Frontal cortex (tissue), 4 donors: Measurements from ENCODE around the gene ZNF440. TPM values are rescaled to one million over a fixed set of nuclear protein-coding genes. Genes with fewer than 3 reads are reported as not detected.
A peak's percentile ranks its signal among the peaks of the same experiment; 100 is the strongest.
"Not testable (repeated sequence)": the region's sequence is repeated elsewhere in the genome, so short reads cannot be mapped to it uniquely, and the experiment has no call there.

ENCODE experiments used
- DNase-seq, 2 donors: peaks; one replicate each; pipeline ENCODE4 v3.0.0; 2012; ENCODE audit warnings: low spot score in 2 of 2
- FAIRE-seq: peaks from 2 replicates; lab custom pipeline; 2012; peaks lifted over from hg19 to GRCh38; lab: Jason Lieb, UNC
- total RNA-seq: library from RNA; depleted of rRNA; stranded (reverse); fragments of >200 nt; gene quantifications from one replicate; pipeline ENCODE4 v1.2.3, GENCODE V29; 2014
- donor health status: control.
- donor health status: control.
- donor health status: control.

ZNF440 gene
- total RNA-seq, 1 donor from 2014 or later = 21.6 TPM

- DNase-seq (no peak), FAIRE-seq (no peak)
Observed at GRCh38 chr19:11821474-11822109, 7.5 kb downstream of the ZNF440 start.

GRCh38 chr19:11828957-11829876 is 15.1 kb downstream of the ZNF440 start:
- DNase-seq, FAIRE-seq: not testable (repeated sequence)

GRCh38 chr19:11832253-11832912 is 18.3 kb downstream of the ZNF440 start:
- DNase-seq (no peak), FAIRE-seq (no peak)

- no peak for FAIRE-seq
- no peak for DNase-seq
Observed at GRCh38 chr19:11833541-11833940, 19.5 kb downstream of the ZNF440 start.

- FAIRE-seq, DNase-seq: not testable (repeated sequence)
Observed at GRCh38 chr19:11835626-11836066, 21.6 kb downstream of the ZNF440 start.

GRCh38 chr19:11843722-11844121 is 29.6 kb downstream of the ZNF440 start:
- FAIRE-seq = no peak
- no peak for DNase-seq

GRCh38 chr19:11847615-11848014 is 33.5 kb downstream of the ZNF440 start:
- not testable (repeated sequence) for FAIRE-seq, DNase-seq

- FAIRE-seq = no peak
Observed at GRCh38 chr19:11848200-11848593, 34.1 kb downstream of the ZNF440 start.

GRCh38 chr19:11848594-11849469 is 34.8 kb downstream of the ZNF440 start, which contains the start of gene ZNF439:
TSS of gene ZNF439 (plus strand) at chr19:11848726. CDS start at chr19:11848868, 142 bp downstream.
- no peak for FAIRE-seq
- DNase-seq = peak; percentile 87 to 90

More at GRCh38 chr19:11848200-11848593, 34.1 kb downstream of the ZNF440 start:
- no peak for DNase-seq

- not testable (repeated sequence) for FAIRE-seq, DNase-seq
Observed at GRCh38 chr19:11850289-11850688, 36.2 kb downstream of the ZNF440 start.

- no peak for DNase-seq
Observed at GRCh38 chr19:11853358-11853757, 39.3 kb downstream of the ZNF440 start.

GRCh38 chr19:11856596-11857250 is 42.6 kb downstream of the ZNF440 start:
- DNase-seq = no peak
- FAIRE-seq = no peak

More at GRCh38 chr19:11853358-11853757, 39.3 kb downstream of the ZNF440 start:
- no peak for FAIRE-seq

- no peak for DNase-seq
- FAIRE-seq = no peak
Observed at GRCh38 chr19:11860721-11861120, 46.6 kb downstream of the ZNF440 start.

GRCh38 chr19:11861301-11861700 is 47.2 kb downstream of the ZNF440 start:
- FAIRE-seq = no peak
- DNase-seq = no peak

- DNase-seq, FAIRE-seq: not testable (repeated sequence)
Observed at GRCh38 chr19:11867766-11868165, 53.7 kb downstream of the ZNF440 start.

- FAIRE-seq (no peak), DNase-seq (no peak)
Observed at GRCh38 chr19:11868188-11868587, 54.1 kb downstream of the ZNF440 start.

GRCh38 chr19:11872624-11873023 is 58.6 kb downstream of the ZNF440 start:
- FAIRE-seq = no peak

GRCh38 chr19:11873762-11874161 is 59.7 kb downstream of the ZNF440 start:
- no peak for FAIRE-seq
- no peak for DNase-seq

More at GRCh38 chr19:11872624-11873023, 58.6 kb downstream of the ZNF440 start:
- no peak for DNase-seq
